ENCODE data around the gene EPM2AIP1.

- TF ChIP-seq CTCF (IDR thresholded peaks at IDR 0.05) (no peak), POLR2AphosphoS5 (IDR thresholded peaks at IDR 0.05) (no peak)
These were observed 49.3 kb downstream of the EPM2AIP1 start for GRCh38 chr3:36943601-36944000.
